Measurements from ENCODE around the gene ALOX5. TPM values are rescaled to one million over a fixed set of nuclear protein-coding genes. Genes with fewer than 3 reads are reported as not detected.

Gene ALOX5
- total RNA-seq, 2 donors from 2014 or later, result 6.2 to 6.4 TPM

DNA sequence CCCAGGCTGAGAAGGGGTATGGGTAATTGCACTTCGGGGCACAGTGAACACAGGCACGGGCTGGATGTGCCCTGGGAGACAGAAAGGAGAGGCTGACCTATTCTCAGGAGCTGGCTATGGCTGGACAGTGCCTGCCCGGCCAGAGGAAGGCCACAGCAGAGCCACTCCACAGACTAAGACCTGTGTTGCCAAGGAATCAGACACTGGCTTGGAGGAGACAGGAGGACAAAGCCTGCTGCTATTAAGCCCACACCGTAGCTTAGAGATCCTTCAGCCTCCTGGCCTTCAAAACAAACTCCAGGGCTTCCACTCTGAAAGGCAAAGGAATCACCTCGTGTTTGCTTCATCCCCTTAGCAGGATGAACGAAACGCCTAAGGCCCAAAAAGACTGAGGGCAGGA is 82.2 kb downstream of the ALOX5 start:
- H3K9ac ChIP-seq (ENCODE audit: low read depth in 2 of 2, low read length in 2 of 2), result no peak overlapping the region
- DNase-seq, result no peak
- H3K36me3 ChIP-seq, result no peaks in the 10 kb centered on the region
- H3K4me1 ChIP-seq, result no peaks in the 10 kb centered on the region
- no peaks in the 10 kb centered on the region for H3K9me3 ChIP-seq
- H3K27me3 ChIP-seq, result no peaks in the 10 kb centered on the region
- intact Hi-C loops (cut with DNase I), result loop anchor here (10.0 kb wide), 1 partner anchor 201 kb away; no protein-coding TSS in a partner anchor
- no peak overlapping the region for H3K4me3 ChIP-seq
- no peak overlapping the region for H3K27ac ChIP-seq
- TF ChIP-seq, protein P1, sequence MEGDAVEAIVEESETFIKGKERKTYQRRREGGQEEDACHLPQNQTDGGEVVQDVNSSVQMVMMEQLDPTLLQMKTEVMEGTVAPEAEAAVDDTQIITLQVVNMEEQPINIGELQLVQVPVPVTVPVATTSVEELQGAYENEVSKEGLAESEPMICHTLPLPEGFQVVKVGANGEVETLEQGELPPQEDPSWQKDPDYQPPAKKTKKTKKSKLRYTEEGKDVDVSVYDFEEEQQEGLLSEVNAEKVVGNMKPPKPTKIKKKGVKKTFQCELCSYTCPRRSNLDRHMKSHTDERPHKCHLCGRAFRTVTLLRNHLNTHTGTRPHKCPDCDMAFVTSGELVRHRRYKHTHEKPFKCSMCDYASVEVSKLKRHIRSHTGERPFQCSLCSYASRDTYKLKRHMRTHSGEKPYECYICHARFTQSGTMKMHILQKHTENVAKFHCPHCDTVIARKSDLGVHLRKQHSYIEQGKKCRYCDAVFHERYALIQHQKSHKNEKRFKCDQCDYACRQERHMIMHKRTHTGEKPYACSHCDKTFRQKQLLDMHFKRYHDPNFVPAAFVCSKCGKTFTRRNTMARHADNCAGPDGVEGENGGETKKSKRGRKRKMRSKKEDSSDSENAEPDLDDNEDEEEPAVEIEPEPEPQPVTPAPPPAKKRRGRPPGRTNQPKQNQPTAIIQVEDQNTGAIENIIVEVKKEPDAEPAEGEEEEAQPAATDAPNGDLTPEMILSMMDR (IDR thresholded peaks at IDR 0.05), result no peak

DNA sequence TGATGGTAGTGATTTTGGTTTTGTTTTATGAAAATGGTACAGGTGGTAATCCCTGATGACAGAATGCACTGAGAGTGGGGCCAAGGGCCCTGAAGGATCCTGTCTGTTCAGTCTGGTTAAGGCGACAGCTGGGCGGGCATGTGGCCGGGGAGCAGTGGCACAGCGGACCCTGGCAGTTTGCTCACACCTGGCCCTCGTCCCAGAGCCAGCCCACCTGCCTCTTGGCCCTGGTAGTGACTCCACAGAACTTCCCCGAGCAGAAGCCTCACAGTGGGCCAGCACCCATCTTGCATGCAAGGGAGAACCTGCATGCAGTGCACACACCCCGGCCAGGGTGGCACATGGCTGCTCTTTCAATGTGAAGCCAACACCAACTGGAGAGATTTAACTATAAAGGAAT is 82.8 kb downstream of the ALOX5 start:
- Histone ChIP-seq H3K4me3 (no peak overlapping the region), H3K4me1 (no peaks in the 10 kb centered on the region), H3K9ac (ENCODE audit: low read depth in 2 of 2, low read length in 2 of 2) (no peak overlapping the region), H3K9me3 (no peaks in the 10 kb centered on the region), H3K27ac (no peak overlapping the region), H3K27me3 (no peaks in the 10 kb centered on the region), H3K36me3 (no peaks in the 10 kb centered on the region)
- no peak for DNase-seq
- intact Hi-C loops (cut with DNase I), result loop anchor here (10.0 kb wide), 1 partner anchor 202 kb away; no protein-coding TSS in a partner anchor
- TF ChIP-seq, protein P1 (IDR thresholded peaks at IDR 0.05), result no peak

DNA sequence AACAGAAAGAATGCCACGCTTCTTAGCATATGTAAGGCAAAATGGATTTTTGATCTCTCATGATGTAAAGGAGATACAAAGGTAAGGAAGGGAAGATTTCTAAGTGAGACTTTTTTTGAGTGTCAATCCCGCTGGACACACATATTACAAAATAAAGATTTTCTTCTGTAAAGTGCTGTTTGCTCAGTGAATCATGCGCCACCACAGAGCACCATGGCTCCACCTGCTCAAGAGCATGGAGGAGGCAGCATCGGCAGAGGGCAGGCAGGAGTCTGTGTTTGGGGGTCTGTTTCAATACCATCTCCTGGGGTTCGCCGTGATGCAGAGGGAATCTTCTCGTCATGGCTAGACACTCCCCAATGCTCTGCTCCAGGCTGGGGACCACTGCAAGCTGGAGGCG is 83.5 kb downstream of the ALOX5 start:
- intact Hi-C loops (cut with DNase I), result loop anchor here (10.0 kb wide), 1 partner anchor 203 kb away; no protein-coding TSS in a partner anchor
- Histone ChIP-seq H3K27me3 (no peaks in the 10 kb centered on the region), H3K4me3 (no peak overlapping the region), H3K27ac (no peak overlapping the region), H3K9ac (ENCODE audit: low read depth in 2 of 2, low read length in 2 of 2) (no peak overlapping the region), H3K4me1 (no peaks in the 10 kb centered on the region), H3K36me3 (no peaks in the 10 kb centered on the region), H3K9me3 (no peaks in the 10 kb centered on the region)
- TF ChIP-seq, protein P1 (IDR thresholded peaks at IDR 0.05), result no peak
- DNase-seq, result no peak

DNA sequence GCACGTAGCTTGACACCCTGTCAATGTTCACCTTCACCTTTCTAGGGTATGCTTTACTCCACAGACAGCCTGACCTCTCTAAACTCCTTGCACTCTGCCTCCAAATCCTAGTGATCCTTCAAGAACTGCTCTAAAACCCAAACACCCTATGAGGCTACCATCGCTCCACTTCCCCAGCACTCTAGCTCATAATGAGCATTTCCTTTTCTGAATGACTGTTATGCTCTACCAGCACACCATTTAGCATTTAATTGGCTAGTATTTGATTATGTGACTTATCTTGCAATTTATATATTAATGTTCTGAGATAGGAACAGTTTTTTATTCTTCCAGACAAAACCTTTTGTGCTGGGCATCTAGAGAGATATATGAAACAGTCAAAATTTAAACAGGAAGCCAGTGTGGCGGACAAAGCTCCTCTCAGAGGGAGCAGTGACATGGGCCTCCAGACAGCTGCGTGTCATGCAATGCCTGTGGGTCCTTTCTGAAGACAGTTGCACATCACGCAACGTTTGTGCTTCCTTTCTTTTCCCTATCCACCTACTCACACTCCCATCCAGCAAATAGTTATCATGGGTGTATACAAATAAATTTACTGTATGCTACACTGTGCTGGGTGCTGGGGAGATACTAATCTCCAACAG is 86.3 kb downstream of the ALOX5 start:
- no peaks in the 10 kb centered on the region for H3K27me3 ChIP-seq
- TF ChIP-seq, protein P1 (IDR thresholded peaks at IDR 0.05), result no peak
- no peaks in the 10 kb centered on the region for H3K4me1 ChIP-seq
- intact Hi-C loops (cut with DNase I), result loop anchor here (10.0 kb wide), 1 partner anchor 134 kb away; no protein-coding TSS in a partner anchor
- no peak for DNase-seq
- H3K9ac ChIP-seq (ENCODE audit: low read depth in 2 of 2, low read length in 2 of 2), result no peak overlapping the region
- H3K36me3 ChIP-seq, result no peaks in the 10 kb centered on the region
- no peaks in the 10 kb centered on the region for H3K9me3 ChIP-seq
- H3K27ac ChIP-seq, result no peak overlapping the region
- H3K4me3 ChIP-seq, result no peak overlapping the region

DNA sequence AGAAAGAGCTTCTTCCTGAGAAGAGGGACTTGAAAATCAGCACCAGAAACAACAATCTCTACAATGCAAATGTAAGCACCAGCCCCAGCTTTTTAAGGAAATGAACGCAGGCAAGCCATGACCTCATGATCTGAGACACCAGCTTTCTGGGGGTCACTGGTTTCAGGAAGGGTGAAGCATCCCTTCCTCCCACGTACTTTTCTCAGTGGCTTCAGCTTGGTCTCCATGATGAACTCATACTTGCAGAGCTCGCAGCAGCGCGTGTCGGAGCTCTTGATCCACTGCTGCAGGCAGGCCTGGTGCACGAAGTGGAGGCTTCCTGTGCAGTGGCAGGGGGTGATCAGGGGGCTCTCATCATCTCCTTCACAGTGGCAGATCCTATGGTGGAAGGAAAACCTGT is 87.0 kb downstream of the ALOX5 start:
- H3K4me3 ChIP-seq, result no peak overlapping the region
- no peak overlapping the region for H3K27ac ChIP-seq
- no peaks in the 10 kb centered on the region for H3K36me3 ChIP-seq
- no peaks in the 10 kb centered on the region for H3K27me3 ChIP-seq
- no peak for DNase-seq
- H3K9me3 ChIP-seq, result no peaks in the 10 kb centered on the region
- TF ChIP-seq, protein P1 (IDR thresholded peaks at IDR 0.05), result no peak
- H3K4me1 ChIP-seq, result no peaks in the 10 kb centered on the region
- intact Hi-C loops (cut with DNase I), result loop anchor here (10.0 kb wide), 1 partner anchor 134 kb away; no protein-coding TSS in a partner anchor
- H3K9ac ChIP-seq (ENCODE audit: low read depth in 2 of 2, low read length in 2 of 2), result no peak overlapping the region
